ENCODE results near the gene PIK3C2B. TPM values are rescaled to one million over a fixed set of nuclear protein-coding genes. Genes with fewer than 3 reads are reported as not detected.
"Not testable (repeated sequence)": the region's sequence is repeated elsewhere in the genome, so short reads cannot be mapped to it uniquely, and the experiment has no call there.

Gene PIK3C2B
- total RNA-seq, 4 donors from 2014 or later: 70.7 to 162 (median 94.5) TPM

- WGBS: 0% methylated on average over 4 of the region's 14 CpGs
- Histone ChIP-seq H3K27ac (peak overlapping the region; percentile 96), H3K36me3 (no peaks in the 10 kb centered on the region), H3K4me3 (peak overlapping the region; percentile 95), H3K4me1 (peaks cover 46% of the 10 kb centered on the region), H3K27me3 (no peaks in the 10 kb centered on the region), H3K9me3 (no peaks in the 10 kb centered on the region)
- TF ChIP-seq POLR2A (IDR thresholded peaks at IDR 0.05) (no peak), POLR2AphosphoS5 (IDR thresholded peaks at IDR 0.05) (no peak), CTCF (IDR thresholded peaks at IDR 0.05) (no peak), EP300 (IDR thresholded peaks at IDR 0.05) (no peak)
- no peak for DNase-seq (ENCODE audit: low spot score in 2 of 2)
Measured at GRCh38 chr1:204493984-204494280, 673 bp downstream of the PIK3C2B start.

GRCh38 chr1:204493145-204493983, 1.2 kb downstream of the PIK3C2B start:
- no peak for TF ChIP-seq EP300 (IDR thresholded peaks at IDR 0.05)
- TF ChIP-seq POLR2AphosphoS5 (IDR thresholded peaks at IDR 0.05): peak in 2 of 3 donors; percentile 51 to 57
- H3K27ac ChIP-seq: peak overlapping the region; percentile 96
- no peaks in the 10 kb centered on the region for H3K36me3 ChIP-seq
- no peaks in the 10 kb centered on the region for H3K9me3 ChIP-seq
- 2% methylated on average over 13 of the region's 15 CpGs for WGBS
- peak overlapping the region; percentile 95 for H3K4me3 ChIP-seq
- H3K4me1 ChIP-seq: peaks cover 46% of the 10 kb centered on the region
- no peaks in the 10 kb centered on the region for H3K27me3 ChIP-seq
- peak; percentile 91 to 93 for DNase-seq (ENCODE audit: low spot score in 2 of 2)

GRCh38 chr1:204491655-204492054, 3.0 kb downstream of the PIK3C2B start:
- Histone ChIP-seq H3K4me3 (no peak overlapping the region), H3K27ac (no peak overlapping the region)

GRCh38 chr1:204487256-204487615, 7.4 kb downstream of the PIK3C2B start:
- DNase-seq (ENCODE audit: low spot score in 2 of 2): no peak
- peaks cover 27% of the 10 kb centered on the region for H3K4me1 ChIP-seq
- no peaks in the 10 kb centered on the region for H3K36me3 ChIP-seq
- 80% methylated on average over 5 of the region's 5 CpGs for WGBS
- no peak overlapping the region for H3K4me3 ChIP-seq
- no peaks in the 10 kb centered on the region for H3K9me3 ChIP-seq
- H3K27me3 ChIP-seq: no peaks in the 10 kb centered on the region
- H3K27ac ChIP-seq: no peak overlapping the region
- no peak for TF ChIP-seq POLR2A (IDR thresholded peaks at IDR 0.05)
- no peak for TF ChIP-seq EP300 (IDR thresholded peaks at IDR 0.05)
- no peak for TF ChIP-seq POLR2AphosphoS5 (IDR thresholded peaks at IDR 0.05)
- TF ChIP-seq CTCF (IDR thresholded peaks at IDR 0.05): no peak

More at GRCh38 chr1:204491655-204492054, 3.0 kb downstream of the PIK3C2B start:
- Histone ChIP-seq H3K36me3 (no peaks in the 10 kb centered on the region), H3K27me3 (no peaks in the 10 kb centered on the region), H3K4me1 (peaks cover 46% of the 10 kb centered on the region), H3K9me3 (no peaks in the 10 kb centered on the region)
- DNase-seq (ENCODE audit: low spot score in 2 of 2): no peak
- TF ChIP-seq CTCF (IDR thresholded peaks at IDR 0.05): no peak
- TF ChIP-seq POLR2A (IDR thresholded peaks at IDR 0.05): no peak
- no peak for TF ChIP-seq POLR2AphosphoS5 (IDR thresholded peaks at IDR 0.05)
- no peak for TF ChIP-seq EP300 (IDR thresholded peaks at IDR 0.05)

GRCh38 chr1:204486513-204487255, 7.9 kb downstream of the PIK3C2B start:
- not testable (repeated sequence) for H3K4me3 ChIP-seq; H3K27ac ChIP-seq; DNase-seq (ENCODE audit: low spot score in 2 of 2); H3K36me3 ChIP-seq; H3K27me3 ChIP-seq; H3K9me3 ChIP-seq
- WGBS: 89% methylated on average over 9 of the region's 9 CpGs
- peaks cover 27% of the 10 kb centered on the region for H3K4me1 ChIP-seq

- DNase-seq (ENCODE audit: low spot score in 2 of 2): no peak
- WGBS: 79% methylated on average over 7 of the region's 7 CpGs
- H3K4me1 ChIP-seq: peaks cover 44% of the 10 kb centered on the region
- H3K4me3 ChIP-seq: no peak overlapping the region
- TF ChIP-seq POLR2AphosphoS5 (IDR thresholded peaks at IDR 0.05) (no peak), CTCF (IDR thresholded peaks at IDR 0.05) (no peak), POLR2A (IDR thresholded peaks at IDR 0.05) (no peak), EP300 (IDR thresholded peaks at IDR 0.05) (no peak)
- no peaks in the 10 kb centered on the region for H3K27me3 ChIP-seq
- no peaks in the 10 kb centered on the region for H3K9me3 ChIP-seq
- H3K27ac ChIP-seq: no peak overlapping the region
- H3K36me3 ChIP-seq: no peaks in the 10 kb centered on the region
Measured at GRCh38 chr1:204483791-204484190, 10.8 kb downstream of the PIK3C2B start.

Measured in suprapubic skin (tissue), 4 donors.